GM20431 (cell line): ENCODE measurements around the gene BCOR.

Experiments used
- in situ Hi-C: fragments of 300-500 bp; cut with MseI, MboI; formaldehyde crosslinking; loops from one replicate; pipeline ENCODE4 v1.15.0; 2020; ENCODE audit warnings: low sequenced_read_pairs; ENCODE audit not compliant: unreplicated experiment

Gene BCOR

DNA sequence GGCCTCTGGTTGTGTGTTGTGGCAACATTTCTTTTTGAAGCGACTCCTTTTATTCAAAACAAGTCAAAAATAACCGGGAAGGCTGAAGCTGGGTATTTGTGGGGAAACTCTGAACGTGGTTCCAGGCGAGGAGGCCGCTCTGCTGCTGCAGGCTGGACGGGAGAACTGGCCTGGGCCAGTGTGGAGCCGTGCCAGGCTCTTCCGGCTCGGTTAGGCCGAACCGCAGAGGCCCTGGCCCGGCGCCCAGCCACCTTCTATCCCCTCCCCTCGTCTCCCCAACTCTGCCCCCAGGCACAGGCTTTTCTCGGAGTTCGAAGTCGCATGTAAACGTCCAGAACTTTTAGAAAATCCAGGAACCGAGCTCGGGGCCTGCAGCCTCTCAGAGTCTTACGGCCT, 2.4 kb upstream of the BCOR start:
- in situ Hi-C loops: no loop called here

DNA sequence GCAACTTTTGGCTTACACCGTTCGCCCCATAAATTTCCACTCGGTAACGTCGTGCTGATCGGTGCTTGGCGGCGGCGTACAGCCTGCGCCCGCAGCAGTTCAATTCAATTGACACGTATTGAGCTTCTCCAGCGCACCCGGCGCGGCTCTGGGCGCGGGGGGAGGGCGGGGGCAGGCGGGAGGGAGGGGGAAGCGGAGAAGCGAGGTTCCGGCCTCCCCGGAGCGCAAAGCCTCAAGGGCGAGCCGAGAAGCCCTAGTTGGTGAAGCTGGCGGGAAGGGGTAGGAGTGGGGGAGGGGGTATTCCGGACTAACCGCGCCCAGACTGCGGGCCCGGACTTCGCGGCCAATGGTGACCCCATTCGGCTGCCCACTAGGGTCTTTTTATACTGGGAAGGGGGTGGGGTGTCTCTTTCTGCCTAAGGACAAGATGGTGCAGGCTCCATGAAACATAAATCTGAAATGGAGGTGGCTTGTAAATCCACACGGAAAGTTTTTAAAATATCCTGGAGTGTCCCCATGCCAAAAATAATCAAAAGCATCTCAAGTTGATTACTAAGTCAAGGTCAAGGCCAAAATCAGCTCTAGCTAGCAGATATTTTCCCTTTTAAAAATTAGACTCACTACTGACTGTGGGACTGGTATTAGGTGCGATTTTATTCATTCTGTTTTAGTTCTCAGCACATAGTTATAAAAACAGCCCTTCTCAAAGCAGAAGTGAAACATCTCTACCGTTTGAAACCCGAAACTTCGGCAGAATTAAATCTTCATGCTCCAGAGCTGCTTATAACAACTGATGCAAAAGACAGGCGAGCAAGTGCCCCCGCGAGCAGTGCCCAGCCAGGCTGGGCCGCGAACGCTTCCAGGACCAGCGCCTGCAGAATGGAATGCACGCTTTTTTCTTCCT, 1.5 kb upstream of the BCOR start:
- in situ Hi-C loops: no loop called here

DNA sequence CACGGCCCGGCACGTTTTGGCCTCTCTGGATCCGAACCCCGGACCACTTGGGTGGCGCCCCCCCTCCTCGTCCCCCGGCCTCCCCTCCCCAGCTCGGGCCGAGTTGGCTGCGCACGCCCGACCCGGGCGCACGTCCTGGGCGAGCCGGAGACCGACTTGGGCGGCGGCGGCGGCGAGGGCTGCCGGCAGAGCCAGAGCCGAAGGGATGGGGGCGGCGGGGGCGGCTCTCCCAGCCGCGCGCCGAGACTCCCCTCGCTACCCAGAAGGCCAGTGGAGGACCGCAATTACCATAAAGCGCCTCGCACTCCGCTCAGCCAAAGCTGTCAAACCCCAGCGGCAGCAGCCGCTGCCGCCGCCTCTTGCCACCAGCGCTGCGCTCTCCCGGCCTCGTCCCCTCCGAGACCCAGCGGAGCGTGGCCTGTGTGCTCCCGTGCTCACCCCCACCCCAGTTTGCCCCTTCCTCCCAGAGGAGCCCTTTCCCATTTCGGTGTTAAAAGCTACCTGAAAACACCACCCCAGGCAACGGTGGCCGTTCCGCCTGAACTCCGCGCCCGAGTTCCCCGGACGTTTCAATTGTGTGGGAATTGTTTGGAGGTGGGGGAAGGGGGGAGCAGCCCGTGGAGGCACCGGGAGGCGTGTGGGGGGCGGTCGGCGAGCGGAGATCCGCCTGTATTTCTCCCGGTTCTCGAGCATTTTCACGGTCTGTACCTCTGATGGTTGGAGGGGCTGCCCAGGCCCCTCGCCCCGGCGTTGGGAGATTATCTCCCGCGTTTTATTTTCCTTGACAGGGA, 701 bp upstream of the BCOR start:
- in situ Hi-C loops: no loop called here

DNA sequence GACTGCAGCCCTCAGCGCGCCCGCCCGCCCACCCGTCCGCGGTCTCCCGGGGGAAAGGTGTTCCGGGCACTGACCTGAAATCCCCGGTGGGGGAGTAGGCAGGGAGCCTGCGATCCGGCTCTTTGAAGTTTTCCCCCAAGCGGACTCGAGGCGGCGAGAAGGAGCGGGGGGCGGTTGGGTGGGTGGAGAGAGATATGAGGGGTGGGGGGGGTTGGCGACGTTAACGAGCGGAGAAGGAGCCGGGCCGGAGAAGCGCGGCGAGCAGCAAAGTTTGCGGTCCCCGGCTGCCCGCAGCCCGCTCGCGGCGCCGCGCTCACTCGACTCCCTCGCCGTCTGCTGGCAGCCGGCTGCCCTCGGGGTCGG, 636 bp downstream of the BCOR start:
- in situ Hi-C loops: no loop called here

DNA sequence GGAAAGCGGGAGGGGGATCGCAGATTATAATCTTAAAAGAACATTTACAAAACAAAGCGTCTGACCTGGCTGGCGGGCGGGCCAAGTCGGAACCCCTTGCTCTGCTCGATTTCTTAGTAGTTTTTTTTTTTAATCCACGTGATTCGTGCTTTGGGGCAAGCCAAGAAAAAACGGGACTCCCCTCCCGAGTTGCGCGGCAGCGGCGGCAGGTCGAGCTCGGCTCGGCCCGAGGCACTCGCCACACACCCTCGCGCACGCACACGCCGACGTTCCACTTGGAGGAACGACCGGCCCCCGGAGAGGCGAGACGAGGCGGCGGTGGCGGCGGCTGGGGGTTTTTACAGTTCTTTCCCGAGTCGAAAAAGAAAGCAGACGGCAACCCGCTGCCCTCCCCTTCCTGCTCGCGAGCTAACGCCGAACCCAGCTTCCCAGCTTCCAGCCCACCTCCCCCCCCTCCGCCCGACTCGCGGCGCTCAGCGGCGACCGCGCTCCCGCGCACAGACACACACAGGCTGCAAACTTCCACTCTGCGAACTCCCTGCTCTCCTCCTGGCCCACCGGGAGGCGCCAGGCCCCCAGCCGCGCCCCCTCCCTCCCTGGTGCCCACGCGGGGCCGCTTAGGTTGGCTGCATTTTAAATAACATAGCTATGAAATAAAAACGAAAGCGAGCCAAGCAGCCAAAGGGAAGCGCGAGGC, 1.2 kb downstream of the BCOR start:
- in situ Hi-C loops: no loop called here

DNA sequence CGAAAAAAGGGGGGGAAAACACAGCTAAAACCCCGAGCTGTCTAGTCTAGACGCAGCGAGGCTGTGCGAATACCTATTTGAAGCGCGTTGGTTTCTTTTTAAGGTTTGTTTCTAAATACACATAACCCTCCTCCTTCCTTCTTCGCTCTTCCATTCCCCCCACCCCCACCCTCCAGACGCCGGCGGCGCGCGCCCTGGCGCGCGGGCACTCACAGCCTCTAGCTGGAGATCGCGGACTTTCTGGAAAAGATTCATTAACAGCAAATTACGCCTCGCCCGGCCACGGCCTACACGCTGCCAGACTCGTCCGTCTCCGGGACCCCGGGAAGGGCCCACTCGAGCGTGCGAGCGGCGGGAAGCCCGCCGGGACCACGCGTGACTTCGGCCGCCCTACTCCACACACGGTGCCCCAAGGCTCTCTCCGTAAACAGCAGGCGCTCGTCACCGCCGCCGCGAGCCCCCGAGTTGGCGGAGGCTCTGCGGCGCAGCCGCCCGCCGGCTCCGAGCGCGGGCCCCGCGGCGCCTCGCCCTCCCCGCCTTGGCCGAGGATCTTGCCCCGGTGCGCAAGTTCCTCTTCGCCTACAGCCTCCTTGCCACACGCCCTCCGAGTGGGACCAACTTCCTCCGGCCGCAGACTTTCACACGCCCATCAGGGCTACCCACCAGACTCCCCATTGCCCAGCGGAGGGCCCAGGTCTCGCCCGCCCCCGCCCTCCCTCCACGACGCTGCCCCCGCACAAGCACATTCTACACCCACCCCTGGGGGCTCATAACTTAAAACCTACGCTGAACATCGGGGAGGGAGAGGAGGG, 2.0 kb downstream of the BCOR start:
- in situ Hi-C loops: no loop called here

DNA sequence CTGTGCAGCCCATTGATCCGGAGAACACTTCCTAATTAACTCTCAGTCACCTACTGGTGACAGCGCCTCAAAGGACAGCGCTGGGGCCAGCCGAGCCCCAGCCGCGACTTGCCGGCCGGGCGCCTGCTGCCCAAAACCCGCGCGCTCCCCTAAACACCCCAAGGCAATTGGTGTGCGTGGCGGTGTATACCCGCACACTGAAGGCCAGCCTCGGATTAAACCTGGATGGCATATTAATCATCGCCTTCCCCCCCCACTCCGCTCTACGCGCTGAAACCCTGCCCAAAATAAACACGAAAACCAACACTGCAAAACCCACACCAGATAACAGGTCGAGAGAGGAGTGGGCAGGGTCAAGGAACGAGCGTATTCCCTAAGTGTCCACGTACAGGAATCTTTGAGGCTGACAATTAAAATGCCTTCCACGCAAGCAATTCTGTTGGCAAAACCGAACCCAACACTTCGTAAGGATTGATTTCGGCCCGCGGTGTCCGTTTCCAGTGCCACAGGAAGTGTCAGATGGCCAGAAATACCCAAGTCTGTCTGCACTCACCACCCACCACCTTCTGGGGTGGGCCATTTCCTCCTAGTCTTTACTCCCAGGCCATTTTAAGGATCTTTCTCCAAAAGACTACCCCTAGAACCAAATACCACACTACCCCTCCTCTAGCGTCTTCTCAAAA, 2.7 kb downstream of the BCOR start:
- in situ Hi-C loops: no loop called here

DNA sequence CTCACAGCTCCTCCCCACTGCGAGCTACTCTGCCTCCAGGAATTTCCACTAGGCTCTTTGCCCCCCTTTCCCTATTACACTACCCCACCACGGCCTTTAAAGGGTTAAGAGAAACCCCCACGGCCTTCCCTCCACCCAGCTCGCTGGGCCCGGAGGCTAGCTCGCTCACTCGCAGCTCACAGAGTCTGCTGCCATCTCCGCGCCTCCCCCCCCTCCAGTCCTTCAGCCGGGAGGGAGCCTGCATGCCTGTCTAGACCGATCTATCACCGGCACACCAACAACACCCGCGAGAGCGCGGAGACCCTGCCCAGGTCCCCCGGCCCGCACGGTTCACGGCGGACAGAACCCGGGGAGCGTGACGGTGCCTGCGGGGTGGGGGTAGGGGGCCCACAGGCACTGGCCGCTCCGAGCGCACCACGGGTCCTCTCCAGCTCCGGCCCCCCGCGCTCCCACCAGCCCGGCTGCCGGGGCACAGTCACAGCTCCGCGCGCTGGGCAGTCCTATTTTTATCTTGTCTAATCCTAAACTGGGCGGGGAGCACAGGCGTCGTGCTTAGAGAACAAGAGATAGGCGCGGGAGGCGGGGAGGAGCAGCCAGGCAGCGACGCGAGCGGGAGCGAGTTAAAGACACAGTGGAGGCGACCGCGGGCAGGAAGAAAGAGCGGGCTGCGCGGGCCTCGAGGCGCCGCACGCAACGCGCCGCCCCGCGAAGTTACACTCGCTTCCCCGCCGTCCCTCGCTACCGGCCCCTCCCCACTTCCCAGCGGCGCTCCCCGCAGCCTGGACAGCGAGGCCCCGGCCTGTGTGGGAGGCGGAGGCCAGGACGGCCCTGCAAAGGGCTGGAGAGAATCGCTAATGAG, 3.5 kb downstream of the BCOR start:
- in situ Hi-C loops: no loop called here

DNA sequence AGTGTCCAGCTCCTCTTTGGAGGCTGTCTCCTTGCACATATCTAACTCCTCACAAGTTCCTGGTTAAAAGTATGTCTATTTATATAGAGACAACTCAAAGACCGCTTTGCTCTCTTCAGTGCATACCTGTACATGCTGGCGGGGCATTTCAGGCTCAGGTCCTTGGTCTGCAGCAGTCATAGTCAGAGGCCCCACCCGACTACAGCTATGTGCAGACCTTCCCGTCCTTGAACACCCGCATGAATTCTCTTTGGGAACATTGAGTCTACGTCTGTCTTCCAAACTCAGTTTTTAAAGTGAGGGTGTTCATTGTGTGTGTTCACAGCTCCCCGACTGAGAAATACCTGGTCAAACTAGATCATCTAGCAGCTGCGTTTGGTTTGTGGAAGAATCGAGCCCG, 4.2 kb downstream of the BCOR start:
- in situ Hi-C loops: no loop called here

DNA sequence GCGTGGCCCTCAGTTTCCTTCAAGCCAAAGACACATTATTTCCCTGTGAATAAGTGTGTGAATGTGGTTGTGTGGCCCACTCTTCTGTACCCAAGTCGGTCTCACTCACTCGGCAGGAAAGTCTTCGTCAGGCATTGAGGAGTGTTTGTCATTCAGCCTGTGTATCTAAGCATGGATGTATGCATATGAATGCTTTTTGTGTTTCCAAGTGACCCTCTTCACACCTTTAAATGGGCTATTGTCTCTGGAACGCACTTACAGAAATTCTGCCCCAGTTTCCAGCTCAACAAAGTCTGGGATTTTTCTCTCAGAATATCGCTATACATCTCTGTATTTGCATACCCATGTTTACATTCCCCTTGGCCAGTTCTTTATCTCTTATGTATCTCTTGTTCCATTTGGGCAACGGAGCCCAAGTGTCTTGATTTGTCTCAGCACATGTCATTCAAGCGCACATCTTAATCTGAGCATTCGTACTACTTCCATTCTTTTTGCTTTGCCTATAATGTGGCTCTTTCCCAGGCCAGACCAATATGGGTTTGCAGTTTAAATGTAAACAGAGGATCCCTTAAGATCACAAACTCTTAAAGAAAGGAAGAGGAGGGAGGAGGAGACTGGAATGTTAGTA, 4.8 kb downstream of the BCOR start:
- in situ Hi-C loops: no loop called here

DNA sequence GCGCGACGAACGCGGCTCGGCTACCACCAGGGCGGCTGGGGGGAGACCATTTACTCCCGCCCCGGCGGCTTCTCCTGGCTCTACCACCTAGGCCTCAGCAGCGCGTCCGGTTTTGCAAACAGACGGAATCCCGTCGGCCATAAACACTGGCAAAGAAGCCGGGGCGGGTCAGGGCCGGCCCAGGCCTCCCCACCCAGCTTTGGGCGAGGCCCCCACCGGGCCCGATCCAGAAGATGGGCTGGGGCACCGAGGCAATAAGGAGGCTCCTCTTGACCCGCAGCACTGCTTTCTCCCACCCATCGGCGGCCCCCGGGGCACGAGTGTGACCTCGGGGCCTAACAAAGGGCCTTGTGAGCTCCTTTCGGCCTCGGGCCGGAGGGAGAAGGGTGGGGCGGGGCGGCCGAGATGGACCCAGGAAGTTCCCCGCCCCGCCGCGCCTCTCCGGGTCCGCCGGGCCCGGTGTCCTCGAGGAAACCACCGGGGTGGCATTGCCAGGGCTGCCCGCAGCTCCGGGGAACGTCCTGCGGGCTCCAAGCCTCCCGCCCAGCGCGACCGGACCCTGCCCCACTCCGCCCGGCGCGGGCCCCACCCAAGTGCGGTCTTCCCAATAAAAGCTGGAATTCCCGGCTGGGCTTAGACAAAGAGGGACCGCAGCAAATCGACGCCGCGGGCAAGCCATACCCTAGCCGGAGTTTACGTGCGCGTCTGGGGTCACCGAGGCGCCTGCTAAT, 5.9 kb downstream of the BCOR start:
- in situ Hi-C loops: no loop called here

DNA sequence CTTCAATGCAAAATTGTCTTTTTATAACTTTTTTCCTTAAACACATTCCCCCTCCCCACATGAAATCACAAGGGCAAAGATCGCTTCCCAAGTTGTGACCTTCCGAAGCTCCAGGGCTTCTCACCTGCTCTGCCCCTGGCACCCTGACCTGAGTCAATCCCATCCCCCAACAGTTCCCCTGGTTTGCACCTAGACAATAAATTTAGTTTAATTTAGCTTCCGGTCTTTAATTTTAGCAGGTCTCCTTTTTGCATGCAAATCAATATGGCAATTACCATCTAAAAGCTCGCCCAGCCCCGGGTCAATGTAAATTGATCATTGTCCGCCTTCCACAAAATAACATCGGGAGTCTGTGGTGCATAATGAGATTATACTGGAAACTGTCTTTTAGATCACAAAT, 6.8 kb downstream of the BCOR start:
- in situ Hi-C loops: no loop called here

DNA sequence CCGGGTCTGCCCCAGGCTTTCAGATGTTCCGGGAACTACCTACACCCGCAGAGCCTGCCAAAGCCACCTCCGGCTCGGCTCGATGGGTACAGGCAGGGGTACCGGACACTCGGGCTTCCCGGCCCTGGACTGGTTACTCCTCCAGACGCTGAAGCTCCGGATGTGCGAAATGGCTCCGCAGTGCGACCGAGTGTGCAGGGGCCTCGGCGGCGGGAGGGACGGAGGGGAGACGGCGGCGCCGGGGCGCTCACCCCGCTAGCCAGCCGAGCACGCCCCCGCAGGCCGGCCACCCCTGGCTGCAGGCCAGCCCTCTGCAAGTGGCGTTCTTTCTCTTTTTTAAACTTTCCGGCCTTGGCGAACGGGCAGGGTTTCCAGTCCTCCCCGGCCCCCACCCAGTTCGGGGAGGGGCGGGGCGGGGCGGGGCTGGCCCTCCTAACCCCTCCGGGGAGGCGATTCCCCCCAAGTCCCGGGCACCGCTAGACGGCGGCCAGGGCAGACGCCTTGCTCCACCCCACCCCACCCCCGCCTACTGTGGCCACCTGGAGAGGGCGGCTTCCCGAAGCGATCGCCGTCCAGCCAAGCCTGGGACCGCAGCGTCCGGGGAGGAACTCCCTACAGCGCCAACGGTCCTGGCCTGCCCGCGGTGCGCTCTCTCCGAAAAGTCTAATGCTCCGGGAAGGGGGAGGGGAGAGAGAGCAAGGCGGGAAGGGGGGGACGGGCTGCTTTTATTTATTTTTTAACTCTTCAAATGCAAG, 7.5 kb downstream of the BCOR start:
- in situ Hi-C loops: no loop called here

DNA sequence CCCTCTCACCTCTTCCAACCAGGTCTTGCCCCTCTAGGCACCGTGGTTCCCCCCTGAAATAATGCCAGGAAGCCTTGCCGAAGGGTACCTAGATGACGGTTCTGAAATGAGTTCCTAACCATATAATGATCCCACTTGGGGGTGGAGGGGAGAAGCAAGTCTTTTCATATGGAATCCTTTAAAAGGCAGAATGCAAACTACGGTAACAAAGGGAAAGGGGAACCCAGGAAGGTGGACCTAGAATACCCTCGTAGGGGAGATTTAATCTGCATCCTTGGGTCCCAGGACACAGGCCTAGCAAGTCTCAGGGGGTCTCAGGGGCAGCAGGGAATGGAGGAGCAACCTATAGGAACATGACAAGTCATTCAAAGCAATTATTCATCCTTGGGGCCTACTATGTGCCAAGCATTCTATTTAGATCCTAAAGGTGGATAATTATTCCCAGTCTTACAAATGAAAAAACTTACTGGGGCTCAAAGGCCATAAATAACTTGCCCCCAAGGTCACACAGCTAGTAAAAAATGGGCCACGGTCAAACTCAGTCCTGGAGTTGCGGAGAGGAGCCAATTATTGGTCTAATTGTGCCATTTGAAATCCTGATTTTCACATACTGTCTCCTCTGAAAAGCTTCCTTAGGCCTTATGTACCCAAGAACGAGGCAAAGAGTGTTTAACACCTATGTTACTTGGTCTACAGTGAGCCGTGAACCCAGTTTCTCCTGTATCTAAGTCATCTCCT, 8.8 kb downstream of the BCOR start:
- in situ Hi-C loops: no loop called here

DNA sequence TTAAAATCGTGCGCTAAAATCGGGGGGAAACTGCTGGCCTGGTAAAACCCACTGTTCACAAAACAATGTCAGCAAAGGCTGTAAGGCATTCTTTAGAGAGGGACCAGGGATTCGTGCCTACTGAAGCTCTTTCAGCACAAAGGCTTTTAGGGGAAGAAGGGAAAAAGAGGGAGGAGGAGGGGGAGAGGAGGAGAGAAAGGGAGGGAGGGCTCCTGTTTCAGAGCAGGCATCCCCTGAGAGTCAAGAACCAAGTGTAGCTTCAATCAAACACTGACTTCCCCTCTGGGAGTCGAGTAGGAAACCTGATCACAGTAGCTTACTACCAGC, 9.5 kb downstream of the BCOR start:
- in situ Hi-C loops: no loop called here
